Left ventricle myocardium inferior (tissue), 1 donor: Measurements from ENCODE around the gene ENG. TPM values are rescaled to one million over a fixed set of nuclear protein-coding genes. Genes with fewer than 3 reads are reported as not detected.

ENCODE experiments used
- DNase-seq: peaks from one replicate; pipeline ENCODE4 v3.0.0-alpha.2; 2020
- H3K27ac ChIP-seq: fragments of 200-600 bp; replicated peaks from 2 replicates; pipeline ENCODE4 v1.8.0; 2021
- H3K27me3 ChIP-seq: fragments of 200-600 bp; 2 replicates; pipeline ENCODE4 v1.8.0; 2021; ENCODE audit warnings: low read depth
- H3K36me3 ChIP-seq: fragments of 200-600 bp; 2 replicates; pipeline ENCODE4 v1.8.0; 2021
- H3K4me1 ChIP-seq: fragments of 200-600 bp; 2 replicates; pipeline ENCODE4 v1.8.0; 2021
- H3K4me3 ChIP-seq: fragments of 200-600 bp; 2 replicates; pipeline ENCODE4 v1.8.0; 2021; ENCODE audit warnings: mild to moderate bottlenecking, moderate library complexity
- H3K9me3 ChIP-seq: fragments of 200-600 bp; replicated peaks from 2 replicates; pipeline ENCODE4 v1.8.0; 2021
- intact Hi-C: fragments of 100-400 bp; cut with micrococcal nuclease; formaldehyde crosslinking; loops from one replicate; pipeline ENCODE4 v1.11.0; 2022
- total RNA-seq: library from RNA; stranded (reverse); fragmentation: NEBNext Ultra II Directional; extraction: Animal tissue kit (Norgen Biotek cat#: 25700); gene quantifications from one replicate; pipeline ENCODE4 v1.2.1, GENCODE V29; 2021
- TF ChIP-seq, protein P1 (sequence below): fragments of 200-600 bp; IDR thresholded peaks from 2 replicates; pipeline ENCODE4 v1.8.0; 2021; ENCODE audit warnings: antibody characterized with exemption, mild to moderate bottlenecking, borderline replicate concordance
- donor health status: DM: no; HTN: yes; CAD: no; lungs with severe emphysema.

ENG gene
- total RNA-seq, 1 donor from 2014 or later, result 139 TPM

DNA sequence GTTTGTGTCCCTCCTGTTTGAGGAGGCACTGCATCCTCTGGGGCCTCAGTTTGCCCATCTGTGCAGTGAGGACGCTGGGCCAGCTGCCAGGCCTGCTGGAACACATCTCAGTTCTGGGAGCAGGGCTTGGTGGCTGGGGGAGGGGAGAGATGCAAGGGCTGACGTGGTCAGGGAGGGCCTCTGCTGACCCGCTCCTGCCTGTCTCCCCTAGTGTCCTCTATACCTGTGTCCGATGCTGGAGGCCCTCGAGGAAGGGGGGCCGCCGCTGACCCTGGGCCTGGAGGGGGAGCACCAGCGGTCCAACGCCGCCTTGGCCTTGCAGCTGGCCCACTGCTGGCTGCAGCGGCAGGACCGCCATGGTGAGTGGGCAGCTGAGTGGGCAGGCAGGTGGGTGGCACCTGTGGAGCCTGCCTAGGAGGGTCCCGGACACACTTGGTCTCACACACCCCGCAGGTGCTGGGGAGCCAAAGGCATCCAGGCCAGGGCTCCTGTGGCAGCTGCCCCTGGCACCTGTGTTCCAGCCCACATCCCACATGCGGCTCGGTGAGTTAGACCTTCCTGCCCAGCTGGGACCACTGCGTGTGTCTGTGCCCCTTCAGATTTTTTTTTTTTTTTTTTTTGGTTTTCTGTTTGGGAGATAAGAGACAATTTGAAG, 46.0 kb downstream of the ENG start:
- no peak overlapping the region for H3K4me3 ChIP-seq
- peaks cover 51% of the 10 kb centered on the region for H3K36me3 ChIP-seq
- no peaks in the 10 kb centered on the region for H3K9me3 ChIP-seq
- peak overlapping the region; percentile 62 for H3K27ac ChIP-seq
- H3K4me1 ChIP-seq, result peaks cover 36% of the 10 kb centered on the region
- no peak for DNase-seq
- TF ChIP-seq, protein P1, sequence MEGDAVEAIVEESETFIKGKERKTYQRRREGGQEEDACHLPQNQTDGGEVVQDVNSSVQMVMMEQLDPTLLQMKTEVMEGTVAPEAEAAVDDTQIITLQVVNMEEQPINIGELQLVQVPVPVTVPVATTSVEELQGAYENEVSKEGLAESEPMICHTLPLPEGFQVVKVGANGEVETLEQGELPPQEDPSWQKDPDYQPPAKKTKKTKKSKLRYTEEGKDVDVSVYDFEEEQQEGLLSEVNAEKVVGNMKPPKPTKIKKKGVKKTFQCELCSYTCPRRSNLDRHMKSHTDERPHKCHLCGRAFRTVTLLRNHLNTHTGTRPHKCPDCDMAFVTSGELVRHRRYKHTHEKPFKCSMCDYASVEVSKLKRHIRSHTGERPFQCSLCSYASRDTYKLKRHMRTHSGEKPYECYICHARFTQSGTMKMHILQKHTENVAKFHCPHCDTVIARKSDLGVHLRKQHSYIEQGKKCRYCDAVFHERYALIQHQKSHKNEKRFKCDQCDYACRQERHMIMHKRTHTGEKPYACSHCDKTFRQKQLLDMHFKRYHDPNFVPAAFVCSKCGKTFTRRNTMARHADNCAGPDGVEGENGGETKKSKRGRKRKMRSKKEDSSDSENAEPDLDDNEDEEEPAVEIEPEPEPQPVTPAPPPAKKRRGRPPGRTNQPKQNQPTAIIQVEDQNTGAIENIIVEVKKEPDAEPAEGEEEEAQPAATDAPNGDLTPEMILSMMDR, result no peak
- H3K27me3 ChIP-seq, result no peaks in the 10 kb centered on the region
- intact Hi-C loops, result no loop called here

DNA sequence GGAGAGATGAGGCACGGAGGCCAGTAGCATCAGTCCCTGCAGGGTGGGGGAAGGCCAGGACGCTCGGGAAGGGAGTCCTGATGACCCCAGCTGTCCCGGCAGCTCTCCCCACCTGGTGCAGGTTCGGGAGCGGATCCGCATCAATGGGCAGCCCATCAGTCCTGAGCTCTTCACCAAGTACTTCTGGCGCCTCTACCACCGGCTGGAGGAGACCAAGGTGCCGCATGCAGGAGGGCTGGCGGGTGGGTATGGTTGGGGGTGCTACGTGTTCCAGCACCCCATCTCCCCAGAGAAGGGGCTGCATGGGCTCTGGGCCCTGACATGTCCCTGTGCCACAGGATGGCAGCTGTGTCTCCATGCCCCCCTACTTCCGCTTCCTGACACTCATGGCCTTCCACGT, 47.6 kb downstream of the ENG start:
- DNase-seq, result no peak
- peaks cover 49% of the 10 kb centered on the region for H3K4me1 ChIP-seq
- no peaks in the 10 kb centered on the region for H3K27me3 ChIP-seq
- peaks cover 38% of the 10 kb centered on the region for H3K36me3 ChIP-seq
- no peak overlapping the region for H3K4me3 ChIP-seq
- no peaks in the 10 kb centered on the region for H3K9me3 ChIP-seq
- intact Hi-C loops, result no loop called here
- H3K27ac ChIP-seq, result no peak overlapping the region
- TF ChIP-seq, protein P1, result no peak

DNA sequence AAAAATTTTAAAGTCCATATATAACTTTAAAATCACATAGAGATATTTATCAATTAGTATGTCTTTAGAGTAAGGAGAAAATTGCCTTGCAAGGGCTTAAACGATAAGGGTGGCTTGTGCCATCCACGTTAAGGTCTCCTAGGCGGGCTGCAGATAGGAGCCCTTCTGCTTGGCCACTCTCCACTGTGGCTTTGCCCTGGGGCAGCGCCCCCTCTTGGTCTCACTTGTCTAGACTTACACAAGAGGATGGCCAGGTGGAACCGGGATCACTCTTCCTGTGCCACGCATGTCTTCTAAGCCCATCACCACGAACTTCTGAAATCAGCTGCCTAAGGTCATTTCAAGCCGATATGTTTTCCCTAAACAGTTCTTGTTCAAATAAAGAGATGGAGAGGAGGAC, 48.8 kb downstream of the ENG start:
- intact Hi-C loops, result no loop called here
- Histone ChIP-seq H3K36me3 (peaks cover 38% of the 10 kb centered on the region), H3K4me3 (no peak overlapping the region), H3K4me1 (peaks cover 53% of the 10 kb centered on the region), H3K27ac (peak overlapping the region; percentile 13), H3K27me3 (no peaks in the 10 kb centered on the region), H3K9me3 (no peaks in the 10 kb centered on the region)
- TF ChIP-seq, protein P1, result peak; percentile 34
- no peak for DNase-seq

DNA sequence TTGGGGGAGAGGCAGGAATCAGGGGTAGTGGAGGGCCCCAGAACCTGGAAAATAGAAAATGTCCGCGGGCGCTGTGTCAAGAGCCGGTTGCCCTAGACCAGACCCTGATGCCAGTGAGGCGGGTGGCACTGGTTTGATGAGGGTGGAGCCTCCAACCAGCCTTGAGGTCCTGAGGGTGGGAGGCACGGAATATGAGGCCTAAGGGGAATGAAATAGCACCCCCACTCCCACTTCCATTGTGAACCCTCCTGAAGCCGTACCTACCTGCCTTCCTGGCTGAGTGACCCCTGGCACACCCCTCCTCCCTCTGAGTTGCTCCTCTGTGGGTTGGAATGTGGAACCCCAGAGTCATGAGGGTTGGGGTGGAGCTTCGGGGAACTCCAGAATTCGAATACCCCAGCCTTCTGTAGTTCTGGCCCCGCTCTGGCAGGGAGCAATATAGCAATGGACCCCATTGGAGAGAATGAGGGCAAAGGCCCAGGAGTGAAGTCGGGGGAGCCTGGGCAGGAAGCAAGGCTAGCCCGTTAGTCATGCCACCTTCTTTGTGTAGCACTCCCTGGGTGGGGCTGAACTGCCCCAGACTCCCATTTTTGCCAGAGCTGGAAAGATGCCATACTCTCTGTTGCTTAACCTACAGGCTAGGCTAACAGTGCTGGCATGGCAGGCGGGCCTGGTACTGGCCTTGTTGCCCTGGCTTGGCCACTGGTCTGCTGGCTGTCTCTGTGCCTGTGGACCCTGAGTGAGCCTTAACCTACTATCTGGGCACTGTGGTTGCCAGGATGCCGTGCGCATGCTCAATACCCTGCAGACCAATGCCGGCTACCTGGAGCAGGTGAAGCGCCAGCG, 50.7 kb downstream of the ENG start:
- Histone ChIP-seq H3K4me1 (peaks cover 42% of the 10 kb centered on the region), H3K27me3 (no peaks in the 10 kb centered on the region), H3K36me3 (peaks cover 37% of the 10 kb centered on the region), H3K27ac (peak overlapping the region; percentile 95), H3K4me3 (peak overlapping the region; percentile 68), H3K9me3 (no peaks in the 10 kb centered on the region)
- TF ChIP-seq, protein P1, result no peak
- intact Hi-C loops, result no loop called here
- no peak for DNase-seq

DNA sequence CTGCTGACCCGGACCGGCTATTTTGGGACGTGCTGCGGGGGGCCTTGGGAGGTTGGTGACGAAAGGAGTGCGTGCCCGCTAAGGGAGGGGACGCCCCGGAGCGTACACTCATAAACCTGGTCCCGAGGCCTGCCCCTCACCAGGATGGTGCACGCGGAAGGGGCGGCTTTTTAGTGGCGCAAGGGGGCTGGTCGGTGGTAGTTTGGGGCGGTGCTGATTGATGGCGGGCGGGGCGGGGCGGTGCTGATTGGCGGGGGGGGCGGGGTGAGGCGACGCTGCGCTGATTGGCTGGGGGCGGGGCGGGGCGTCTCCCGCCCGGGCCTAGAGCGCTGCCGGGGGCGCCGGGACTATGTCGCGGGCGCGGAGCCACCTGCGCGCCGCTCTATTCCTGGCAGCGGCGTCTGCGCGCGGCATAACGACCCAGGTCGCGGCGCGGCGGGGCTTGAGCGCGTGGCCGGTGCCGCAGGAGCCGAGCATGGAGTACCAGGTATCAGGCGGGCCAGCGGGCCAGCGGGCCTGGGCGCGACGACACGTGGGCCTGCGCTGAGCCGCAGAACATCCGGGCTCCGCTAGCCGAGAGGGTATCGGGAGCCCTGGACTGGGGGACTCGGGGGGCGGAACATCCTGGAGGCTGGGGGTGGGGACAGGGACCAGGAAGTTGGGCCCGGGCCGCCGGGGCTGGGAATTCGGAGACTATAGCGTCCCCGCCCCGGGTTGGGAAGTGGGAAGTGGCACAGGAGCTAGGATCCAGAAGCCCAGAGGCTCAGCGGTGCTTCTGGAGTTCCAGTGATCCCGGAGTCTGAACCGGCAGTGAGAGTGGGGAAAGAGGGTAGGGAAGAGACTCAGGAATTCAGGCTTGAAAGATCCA, 51.6 kb downstream of the ENG start, which contains the start of gene FPGS:
Gene FPGS, plus strand, starts transcription at position 307 of the 868 bp plus-strand sequence. Its CDS starts 43 bp downstream, at position 350.
- H3K4me1 ChIP-seq, result peaks cover 37% of the 10 kb centered on the region
- peaks cover 28% of the 10 kb centered on the region for H3K36me3 ChIP-seq
- TF ChIP-seq, protein P1, result no peak
- H3K9me3 ChIP-seq, result no peaks in the 10 kb centered on the region
- peak within 1 kb of the TSS; percentile 68 for H3K4me3 ChIP-seq
- H3K27ac ChIP-seq, result peak within 1 kb of the TSS; percentile 95
- no peaks in the 10 kb centered on the region for H3K27me3 ChIP-seq
- peak; percentile 90 for DNase-seq
- intact Hi-C loops, result no loop called here
